Measurements from ENCODE around the gene KDM7A.

- TF ChIP-seq CTCF (IDR thresholded peaks at IDR 0.05 in 4 of 5, conservative IDR thresholded peaks at IDR 0.05 in 1 of 5): no peak
- no peak for TF ChIP-seq POLR2A (IDR thresholded peaks at IDR 0.05)
These were observed 102.0 kb downstream of the KDM7A start for GRCh38 chr7:140074780-140075179.

Data from gastrocnemius medialis (tissue), 4 donors.